ENCODE results near the gene MEPCE. TPM values are rescaled to one million over a fixed set of nuclear protein-coding genes. Genes with fewer than 3 reads are reported as not detected.

Gene MEPCE
- polyA plus RNA-seq, 1 experiment = 9.1 TPM

- H3K27ac ChIP-seq (ENCODE audit: low read depth, low read length) = no peak overlapping the region
- TF ChIP-seq CTCF (IDR thresholded peaks at IDR 0.05; ENCODE audit: low read depth, low read length) = no peak
These were observed 1.1 kb downstream of the MEPCE start for GRCh38 chr7:100430493-100431285.

DNA sequence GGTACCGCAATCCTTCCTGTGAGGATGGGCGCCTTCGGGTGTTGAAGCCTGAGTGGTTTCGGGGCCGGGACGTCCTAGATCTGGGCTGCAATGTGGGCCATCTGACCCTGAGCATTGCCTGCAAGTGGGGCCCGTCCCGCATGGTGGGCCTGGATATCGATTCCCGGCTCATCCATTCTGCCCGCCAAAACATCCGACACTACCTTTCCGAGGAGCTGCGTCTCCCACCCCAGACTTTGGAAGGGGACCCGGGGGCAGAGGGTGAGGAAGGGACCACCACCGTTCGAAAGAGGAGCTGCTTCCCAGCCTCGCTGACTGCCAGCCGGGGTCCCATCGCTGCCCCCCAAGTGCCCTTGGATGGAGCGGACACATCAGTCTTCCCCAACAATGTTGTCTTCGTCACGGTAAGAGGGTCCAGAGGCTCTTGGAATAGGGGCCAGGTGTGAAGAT, 1.7 kb downstream of the MEPCE start:
- Histone ChIP-seq H3K4me3 (ENCODE audit: low read depth, low read length) (peak overlapping the region; percentile 84), H3K9me3 (ENCODE audit: control insufficient read depth, insufficient read depth, low read length) (peaks cover 5% of the 10 kb centered on the region; the same call in 1 of the 2 replicates), H3K27ac (ENCODE audit: low read depth, low read length) (no peak overlapping the region), H3K27me3 (ENCODE audit: control insufficient read depth, insufficient read depth, low read length) (no peaks in the 10 kb centered on the region)
- DNase-seq (ENCODE audit: low read depth, low spot score) = no peak
- CTCF ChIA-PET = no interaction called here
- TF ChIP-seq CTCF (IDR thresholded peaks at IDR 0.05; ENCODE audit: low read depth, low read length) = no peak
- POLR2A ChIA-PET = interaction anchor here (1.1 kb wide), 1 partner anchor 17 kb away, joined by 4 read pairs; no protein-coding TSS in a partner anchor

More at GRCh38 chr7:100430493-100431285, 1.1 kb downstream of the MEPCE start:
- Histone ChIP-seq H3K27me3 (ENCODE audit: control insufficient read depth, insufficient read depth, low read length) (no peaks in the 10 kb centered on the region), H3K9me3 (ENCODE audit: control insufficient read depth, insufficient read depth, low read length) (peaks cover 5% of the 10 kb centered on the region; the same call in 1 of the 2 replicates), H3K4me3 (ENCODE audit: low read depth, low read length) (peak overlapping the region; percentile 84)
- POLR2A ChIA-PET = interaction anchor here (0.7 to 1.2 kb wide), 3 partner anchors 12 to 17 kb away, joined by 3 to 4 read pairs (median 4); no protein-coding TSS in a partner anchor
- DNase-seq (ENCODE audit: low read depth, low spot score) = no peak
- CTCF ChIA-PET = no interaction called here

GRCh38 chr7:100432053-100432452, 2.4 kb downstream of the MEPCE start:
- ChIA-PET CTCF (interaction anchor here (0.6 kb wide), 1 partner anchor 25 kb away, joined by 3 read pairs; no protein-coding TSS in a partner anchor), POLR2A (interaction anchor here (1.1 kb wide), 1 partner anchor 16 kb away, joined by 4 read pairs; no protein-coding TSS in a partner anchor)

DNA sequence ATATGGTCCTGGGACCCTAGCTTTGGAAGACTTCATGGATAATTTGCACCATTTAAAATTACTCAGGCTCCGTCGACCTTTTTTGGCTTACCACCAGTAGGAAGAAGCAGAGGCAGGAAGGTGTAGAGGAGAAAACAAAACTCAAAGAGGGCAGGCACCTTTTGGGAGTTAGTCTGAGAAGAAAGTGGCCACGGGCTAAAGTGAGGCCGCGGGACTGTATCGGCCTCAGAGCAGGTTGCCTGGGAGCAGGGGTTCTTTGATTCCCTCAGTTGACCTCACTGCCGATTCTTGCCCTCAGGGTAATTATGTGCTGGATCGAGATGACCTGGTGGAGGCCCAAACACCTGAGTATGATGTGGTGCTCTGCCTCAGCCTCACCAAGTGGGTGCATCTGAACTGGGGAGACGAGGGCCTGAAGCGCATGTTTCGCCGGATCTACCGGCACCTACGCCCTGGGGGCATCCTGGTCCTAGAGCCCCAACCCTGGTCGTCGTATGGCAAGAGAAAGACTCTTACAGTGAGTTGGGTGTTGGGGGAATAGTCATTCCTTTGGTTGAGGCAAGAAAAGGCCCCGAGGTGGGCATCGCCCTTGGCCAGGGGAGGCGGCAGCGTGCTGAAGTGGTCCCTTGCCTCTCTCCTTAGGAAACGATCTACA, 3.1 kb downstream of the MEPCE start:
- H3K27ac ChIP-seq (ENCODE audit: low read depth, low read length) = no peak overlapping the region
- CTCF ChIA-PET = interaction anchor here (0.6 kb wide), 1 partner anchor 26 kb away, joined by 3 read pairs; no protein-coding TSS in a partner anchor
- POLR2A ChIA-PET = no interaction called here

More at GRCh38 chr7:100432053-100432452, 2.4 kb downstream of the MEPCE start:
- no peak for TF ChIP-seq CTCF (IDR thresholded peaks at IDR 0.05; ENCODE audit: low read depth, low read length)
- DNase-seq (ENCODE audit: low read depth, low spot score) = no peak
- no peak overlapping the region for H3K27ac ChIP-seq (ENCODE audit: low read depth, low read length)
- no peaks in the 10 kb centered on the region for H3K27me3 ChIP-seq (ENCODE audit: control insufficient read depth, insufficient read depth, low read length)
- peaks cover 5% of the 10 kb centered on the region; the same call in 1 of the 2 replicates for H3K9me3 ChIP-seq (ENCODE audit: control insufficient read depth, insufficient read depth, low read length)
- peak overlapping the region; percentile 20; the same call in 1 of the 2 replicates for H3K4me3 ChIP-seq (ENCODE audit: low read depth, low read length)

More for the DNA sequence above, 3.1 kb downstream of the MEPCE start:
- H3K9me3 ChIP-seq (ENCODE audit: control insufficient read depth, insufficient read depth, low read length) = peaks cover 4% of the 10 kb centered on the region; the same call in 1 of the 2 replicates
- H3K27me3 ChIP-seq (ENCODE audit: control insufficient read depth, insufficient read depth, low read length) = no peaks in the 10 kb centered on the region
- H3K4me3 ChIP-seq (ENCODE audit: low read depth, low read length) = no peak overlapping the region
- no peak for TF ChIP-seq CTCF (IDR thresholded peaks at IDR 0.05; ENCODE audit: low read depth, low read length)
- no peak for DNase-seq (ENCODE audit: low read depth, low spot score)
